HL-60 (cell line): ENCODE data around the gene ANXA11.
"Not testable (repeated sequence)": the region's sequence is repeated elsewhere in the genome, so short reads cannot be mapped to it uniquely, and the experiment has no call there.

Experiments used
- GABPA ChIP-seq: IDR thresholded peaks from 2 replicates; pipeline ENCODE4 v1.6.1; 2012; ENCODE audit warnings: low read depth
- POLR2AphosphoS5 ChIP-seq: IDR thresholded peaks from 2 replicates; pipeline ENCODE4 v1.6.1; 2012; ENCODE audit warnings: low read depth
- SPI1 ChIP-seq: IDR thresholded peaks from 2 replicates; pipeline ENCODE4 v1.6.1; 2012; ENCODE audit warnings: low read depth, mild to moderate bottlenecking, borderline replicate concordance
- TF ChIP-seq, protein P1 (sequence below): IDR thresholded peaks from one replicate; pipeline ENCODE4 v1.5.1; 2011; ENCODE audit warnings: low read length, control low read depth, inconsistent platforms; ENCODE audit not compliant: insufficient read depth
- TF ChIP-seq, protein P2 (sequence below): IDR thresholded peaks from 2 replicates; pipeline ENCODE4 v1.6.1; 2012; ENCODE audit warnings: low read depth; ENCODE audit not compliant: insufficient replicate concordance

GRCh38 chr10:80254726-80255125 is 49.4 kb upstream of the ANXA11 start:
- TF ChIP-seq GABPA, SPI1, POLR2AphosphoS5: not testable (repeated sequence)
- TF ChIP-seq, protein P1, sequence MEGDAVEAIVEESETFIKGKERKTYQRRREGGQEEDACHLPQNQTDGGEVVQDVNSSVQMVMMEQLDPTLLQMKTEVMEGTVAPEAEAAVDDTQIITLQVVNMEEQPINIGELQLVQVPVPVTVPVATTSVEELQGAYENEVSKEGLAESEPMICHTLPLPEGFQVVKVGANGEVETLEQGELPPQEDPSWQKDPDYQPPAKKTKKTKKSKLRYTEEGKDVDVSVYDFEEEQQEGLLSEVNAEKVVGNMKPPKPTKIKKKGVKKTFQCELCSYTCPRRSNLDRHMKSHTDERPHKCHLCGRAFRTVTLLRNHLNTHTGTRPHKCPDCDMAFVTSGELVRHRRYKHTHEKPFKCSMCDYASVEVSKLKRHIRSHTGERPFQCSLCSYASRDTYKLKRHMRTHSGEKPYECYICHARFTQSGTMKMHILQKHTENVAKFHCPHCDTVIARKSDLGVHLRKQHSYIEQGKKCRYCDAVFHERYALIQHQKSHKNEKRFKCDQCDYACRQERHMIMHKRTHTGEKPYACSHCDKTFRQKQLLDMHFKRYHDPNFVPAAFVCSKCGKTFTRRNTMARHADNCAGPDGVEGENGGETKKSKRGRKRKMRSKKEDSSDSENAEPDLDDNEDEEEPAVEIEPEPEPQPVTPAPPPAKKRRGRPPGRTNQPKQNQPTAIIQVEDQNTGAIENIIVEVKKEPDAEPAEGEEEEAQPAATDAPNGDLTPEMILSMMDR = not testable (repeated sequence)
- TF ChIP-seq, protein P2, sequence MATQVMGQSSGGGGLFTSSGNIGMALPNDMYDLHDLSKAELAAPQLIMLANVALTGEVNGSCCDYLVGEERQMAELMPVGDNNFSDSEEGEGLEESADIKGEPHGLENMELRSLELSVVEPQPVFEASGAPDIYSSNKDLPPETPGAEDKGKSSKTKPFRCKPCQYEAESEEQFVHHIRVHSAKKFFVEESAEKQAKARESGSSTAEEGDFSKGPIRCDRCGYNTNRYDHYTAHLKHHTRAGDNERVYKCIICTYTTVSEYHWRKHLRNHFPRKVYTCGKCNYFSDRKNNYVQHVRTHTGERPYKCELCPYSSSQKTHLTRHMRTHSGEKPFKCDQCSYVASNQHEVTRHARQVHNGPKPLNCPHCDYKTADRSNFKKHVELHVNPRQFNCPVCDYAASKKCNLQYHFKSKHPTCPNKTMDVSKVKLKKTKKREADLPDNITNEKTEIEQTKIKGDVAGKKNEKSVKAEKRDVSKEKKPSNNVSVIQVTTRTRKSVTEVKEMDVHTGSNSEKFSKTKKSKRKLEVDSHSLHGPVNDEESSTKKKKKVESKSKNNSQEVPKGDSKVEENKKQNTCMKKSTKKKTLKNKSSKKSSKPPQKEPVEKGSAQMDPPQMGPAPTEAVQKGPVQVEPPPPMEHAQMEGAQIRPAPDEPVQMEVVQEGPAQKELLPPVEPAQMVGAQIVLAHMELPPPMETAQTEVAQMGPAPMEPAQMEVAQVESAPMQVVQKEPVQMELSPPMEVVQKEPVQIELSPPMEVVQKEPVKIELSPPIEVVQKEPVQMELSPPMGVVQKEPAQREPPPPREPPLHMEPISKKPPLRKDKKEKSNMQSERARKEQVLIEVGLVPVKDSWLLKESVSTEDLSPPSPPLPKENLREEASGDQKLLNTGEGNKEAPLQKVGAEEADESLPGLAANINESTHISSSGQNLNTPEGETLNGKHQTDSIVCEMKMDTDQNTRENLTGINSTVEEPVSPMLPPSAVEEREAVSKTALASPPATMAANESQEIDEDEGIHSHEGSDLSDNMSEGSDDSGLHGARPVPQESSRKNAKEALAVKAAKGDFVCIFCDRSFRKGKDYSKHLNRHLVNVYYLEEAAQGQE = not testable (repeated sequence)
